Measurements from ENCODE around the gene NR1I2. TPM values are rescaled to one million over a fixed set of nuclear protein-coding genes. Genes with fewer than 3 reads are reported as not detected.

The NR1I2 gene
- total and polyA plus RNA-seq, 9 of the 15 experiments (the other 6 are each of a cell fraction or from before 2014, with no cell fraction given), result not detected

DNA sequence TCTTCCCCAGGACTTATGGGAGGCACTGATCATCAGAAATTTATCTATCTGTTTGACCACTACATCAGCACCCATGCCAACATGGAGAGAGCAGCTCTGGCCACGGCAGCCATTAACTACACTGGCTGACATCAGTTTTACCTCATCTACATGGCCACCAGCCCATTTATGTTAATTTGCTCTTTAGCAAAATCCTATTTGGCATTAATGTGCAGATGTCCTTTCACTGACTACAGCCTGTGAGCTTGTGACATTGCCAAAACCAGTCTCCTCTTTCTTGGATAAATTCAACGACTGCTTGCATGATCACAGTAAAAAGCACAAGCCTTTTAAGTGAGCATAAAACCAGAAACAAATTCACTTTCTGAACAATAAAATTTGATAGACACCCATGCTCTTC is 47.5 kb downstream of the NR1I2 start:
- Histone ChIP-seq H3K4me3 (no peak overlapping the region), H3K4me1 (replicated peaks in 1 of 2; ENCODE audit: control insufficient read depth in 2 of 2, insufficient read depth in 2 of 2, low read length in 2 of 2) (no peaks in the 10 kb centered on the region), H3K4me2 (ENCODE audit: insufficient read depth, low read length) (no peak overlapping the region), H3K27ac (ENCODE audit: extremely low read depth, low read depth, low read length) (no peak overlapping the region), H3K79me2 (ENCODE audit: control insufficient read depth, insufficient read depth, low read length) (no peaks in the 10 kb centered on the region), H4K20me1 (replicated peaks; ENCODE audit: control insufficient read depth, insufficient read depth, low read length) (no peaks in the 10 kb centered on the region), H3K9me1 (ENCODE audit: control insufficient read depth, insufficient read depth, low read length) (no peaks in the 10 kb centered on the region), H3K9me3 (replicated peaks; ENCODE audit: control insufficient read depth, insufficient read depth, low read depth, low read length) (no peaks in the 10 kb centered on the region), H3K9ac (ENCODE audit: insufficient read depth in 1 of 2, low read depth in 2 of 2, low read length in 2 of 2) (no peak overlapping the region), H3K27me3 (ENCODE audit: control insufficient read depth in 2 of 2, insufficient read depth in 2 of 2, low read length in 2 of 2) (no peaks in the 10 kb centered on the region), H3K36me3 (ENCODE audit: control insufficient read depth, insufficient read depth, low read length) (no peaks in the 10 kb centered on the region), H2AFZ (ENCODE audit: low read depth, low read length) (no peak overlapping the region)
- 72% methylated on average over 2 of the region's 2 CpGs for WGBS (ENCODE audit: insufficient coverage, low coverage, missing lambda C conversion rate)
- ATAC-seq, result no peak
- in situ Hi-C loops (cut with MboI), result no loop called here
- no TSS peak for BruUV-seq (replicated peaks)
- intact Hi-C loops (cut with micrococcal nuclease), result loop anchor here (10.0 kb wide), 1 partner anchor 355 kb away; no protein-coding TSS in a partner anchor
- no peak for DNase-seq (ENCODE audit: extremely low read depth in 1 of 4, low spot score in 3 of 4)
- no peak for FAIRE-seq
- CTCF ChIA-PET (ENCODE audit: low intra/inter-chr PET ratio), result no interaction called here
- POLR2A ChIA-PET, result interaction anchor here (0.5 kb wide), 1 partner anchor 944 kb away, joined by 3 read pairs; no protein-coding TSS in a partner anchor
- TF ChIP-seq, protein P1, sequence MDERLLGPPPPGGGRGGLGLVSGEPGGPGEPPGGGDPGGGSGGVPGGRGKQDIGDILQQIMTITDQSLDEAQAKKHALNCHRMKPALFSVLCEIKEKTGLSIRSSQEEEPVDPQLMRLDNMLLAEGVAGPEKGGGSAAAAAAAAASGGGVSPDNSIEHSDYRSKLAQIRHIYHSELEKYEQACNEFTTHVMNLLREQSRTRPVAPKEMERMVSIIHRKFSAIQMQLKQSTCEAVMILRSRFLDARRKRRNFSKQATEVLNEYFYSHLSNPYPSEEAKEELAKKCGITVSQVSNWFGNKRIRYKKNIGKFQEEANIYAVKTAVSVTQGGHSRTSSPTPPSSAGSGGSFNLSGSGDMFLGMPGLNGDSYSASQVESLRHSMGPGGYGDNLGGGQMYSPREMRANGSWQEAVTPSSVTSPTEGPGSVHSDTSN (CRISPR knock-in tag; IDR thresholded peaks at IDR 0.05; ENCODE audit: low read depth), result no peak
- TF ChIP-seq, protein P1 (tag; conservative IDR thresholded peaks at IDR 0.05; ENCODE audit: low read depth), result no peak
- no peak for TF ChIP-seq MAFG (tag; conservative IDR thresholded peaks at IDR 0.05)
- no peak for TF ChIP-seq PCBP2 (IDR thresholded peaks at IDR 0.05; ENCODE audit: low read depth, low read length, poor library complexity, severe bottlenecking)
- TF ChIP-seq, protein P2, sequence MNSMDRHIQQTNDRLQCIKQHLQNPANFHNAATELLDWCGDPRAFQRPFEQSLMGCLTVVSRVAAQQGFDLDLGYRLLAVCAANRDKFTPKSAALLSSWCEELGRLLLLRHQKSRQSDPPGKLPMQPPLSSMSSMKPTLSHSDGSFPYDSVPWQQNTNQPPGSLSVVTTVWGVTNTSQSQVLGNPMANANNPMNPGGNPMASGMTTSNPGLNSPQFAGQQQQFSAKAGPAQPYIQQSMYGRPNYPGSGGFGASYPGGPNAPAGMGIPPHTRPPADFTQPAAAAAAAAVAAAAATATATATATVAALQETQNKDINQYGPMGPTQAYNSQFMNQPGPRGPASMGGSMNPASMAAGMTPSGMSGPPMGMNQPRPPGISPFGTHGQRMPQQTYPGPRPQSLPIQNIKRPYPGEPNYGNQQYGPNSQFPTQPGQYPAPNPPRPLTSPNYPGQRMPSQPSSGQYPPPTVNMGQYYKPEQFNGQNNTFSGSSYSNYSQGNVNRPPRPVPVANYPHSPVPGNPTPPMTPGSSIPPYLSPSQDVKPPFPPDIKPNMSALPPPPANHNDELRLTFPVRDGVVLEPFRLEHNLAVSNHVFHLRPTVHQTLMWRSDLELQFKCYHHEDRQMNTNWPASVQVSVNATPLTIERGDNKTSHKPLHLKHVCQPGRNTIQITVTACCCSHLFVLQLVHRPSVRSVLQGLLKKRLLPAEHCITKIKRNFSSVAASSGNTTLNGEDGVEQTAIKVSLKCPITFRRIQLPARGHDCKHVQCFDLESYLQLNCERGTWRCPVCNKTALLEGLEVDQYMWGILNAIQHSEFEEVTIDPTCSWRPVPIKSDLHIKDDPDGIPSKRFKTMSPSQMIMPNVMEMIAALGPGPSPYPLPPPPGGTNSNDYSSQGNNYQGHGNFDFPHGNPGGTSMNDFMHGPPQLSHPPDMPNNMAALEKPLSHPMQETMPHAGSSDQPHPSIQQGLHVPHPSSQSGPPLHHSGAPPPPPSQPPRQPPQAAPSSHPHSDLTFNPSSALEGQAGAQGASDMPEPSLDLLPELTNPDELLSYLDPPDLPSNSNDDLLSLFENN (IDR thresholded peaks at IDR 0.05; ENCODE audit: low read depth in 2 of 2, low read length in 2 of 2), result no peak
- TF ChIP-seq, protein P3, sequence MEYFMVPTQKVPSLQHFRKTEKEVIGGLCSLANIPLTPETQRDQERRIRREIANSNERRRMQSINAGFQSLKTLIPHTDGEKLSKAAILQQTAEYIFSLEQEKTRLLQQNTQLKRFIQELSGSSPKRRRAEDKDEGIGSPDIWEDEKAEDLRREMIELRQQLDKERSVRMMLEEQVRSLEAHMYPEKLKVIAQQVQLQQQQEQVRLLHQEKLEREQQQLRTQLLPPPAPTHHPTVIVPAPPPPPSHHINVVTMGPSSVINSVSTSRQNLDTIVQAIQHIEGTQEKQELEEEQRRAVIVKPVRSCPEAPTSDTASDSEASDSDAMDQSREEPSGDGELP (CRISPR knock-in tag; IDR thresholded peaks at IDR 0.05; ENCODE audit: borderline replicate concordance), result no peak
- no peak for TF ChIP-seq TAF1 (IDR thresholded peaks at IDR 0.05; ENCODE audit: control insufficient read depth, extremely low read depth, insufficient read depth, low read length, severe bottlenecking)
- TF ChIP-seq, protein P4, sequence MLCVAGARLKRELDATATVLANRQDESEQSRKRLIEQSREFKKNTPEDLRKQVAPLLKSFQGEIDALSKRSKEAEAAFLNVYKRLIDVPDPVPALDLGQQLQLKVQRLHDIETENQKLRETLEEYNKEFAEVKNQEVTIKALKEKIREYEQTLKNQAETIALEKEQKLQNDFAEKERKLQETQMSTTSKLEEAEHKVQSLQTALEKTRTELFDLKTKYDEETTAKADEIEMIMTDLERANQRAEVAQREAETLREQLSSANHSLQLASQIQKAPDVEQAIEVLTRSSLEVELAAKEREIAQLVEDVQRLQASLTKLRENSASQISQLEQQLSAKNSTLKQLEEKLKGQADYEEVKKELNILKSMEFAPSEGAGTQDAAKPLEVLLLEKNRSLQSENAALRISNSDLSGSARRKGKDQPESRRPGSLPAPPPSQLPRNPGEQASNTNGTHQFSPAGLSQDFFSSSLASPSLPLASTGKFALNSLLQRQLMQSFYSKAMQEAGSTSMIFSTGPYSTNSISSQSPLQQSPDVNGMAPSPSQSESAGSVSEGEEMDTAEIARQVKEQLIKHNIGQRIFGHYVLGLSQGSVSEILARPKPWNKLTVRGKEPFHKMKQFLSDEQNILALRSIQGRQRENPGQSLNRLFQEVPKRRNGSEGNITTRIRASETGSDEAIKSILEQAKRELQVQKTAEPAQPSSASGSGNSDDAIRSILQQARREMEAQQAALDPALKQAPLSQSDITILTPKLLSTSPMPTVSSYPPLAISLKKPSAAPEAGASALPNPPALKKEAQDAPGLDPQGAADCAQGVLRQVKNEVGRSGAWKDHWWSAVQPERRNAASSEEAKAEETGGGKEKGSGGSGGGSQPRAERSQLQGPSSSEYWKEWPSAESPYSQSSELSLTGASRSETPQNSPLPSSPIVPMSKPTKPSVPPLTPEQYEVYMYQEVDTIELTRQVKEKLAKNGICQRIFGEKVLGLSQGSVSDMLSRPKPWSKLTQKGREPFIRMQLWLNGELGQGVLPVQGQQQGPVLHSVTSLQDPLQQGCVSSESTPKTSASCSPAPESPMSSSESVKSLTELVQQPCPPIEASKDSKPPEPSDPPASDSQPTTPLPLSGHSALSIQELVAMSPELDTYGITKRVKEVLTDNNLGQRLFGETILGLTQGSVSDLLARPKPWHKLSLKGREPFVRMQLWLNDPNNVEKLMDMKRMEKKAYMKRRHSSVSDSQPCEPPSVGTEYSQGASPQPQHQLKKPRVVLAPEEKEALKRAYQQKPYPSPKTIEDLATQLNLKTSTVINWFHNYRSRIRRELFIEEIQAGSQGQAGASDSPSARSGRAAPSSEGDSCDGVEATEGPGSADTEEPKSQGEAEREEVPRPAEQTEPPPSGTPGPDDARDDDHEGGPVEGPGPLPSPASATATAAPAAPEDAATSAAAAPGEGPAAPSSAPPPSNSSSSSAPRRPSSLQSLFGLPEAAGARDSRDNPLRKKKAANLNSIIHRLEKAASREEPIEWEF (CRISPR knock-in tag; IDR thresholded peaks at IDR 0.05), result no peak
- TF ChIP-seq ZNF324 (CRISPR knock-in tag; IDR thresholded peaks at IDR 0.05), result no peak

Measured in K562 (cell line).